Transverse colon (tissue), 4 donors: ENCODE measurements around the gene HPS6.

Source experiments
- POLR2AphosphoS5 ChIP-seq, 3 donors: sonication (generic); formaldehyde crosslinking; IDR thresholded peaks; one replicate each; pipeline ENCODE4 v1.6.1; 2016; ENCODE audit warnings: antibody characterized with exemption in 3 of 3
- TF ChIP-seq, protein P1 (sequence below), 5 experiments: fragments of 200-600 bp in 3 of 5; fragments of 450-650 bp in 2 of 5; sonication (generic) in 3 of 5; IDR thresholded peaks; 1 replicate in 2 of 5; 2 replicates in 3 of 5; pipeline ENCODE4 v1.5.1; 2016 to 2017; ENCODE audit warnings: antibody characterized with exemption in 5 of 5, inconsistent platforms in 3 of 5, mild to moderate bottlenecking in 2 of 5, moderate library complexity in 1 of 5

DNA sequence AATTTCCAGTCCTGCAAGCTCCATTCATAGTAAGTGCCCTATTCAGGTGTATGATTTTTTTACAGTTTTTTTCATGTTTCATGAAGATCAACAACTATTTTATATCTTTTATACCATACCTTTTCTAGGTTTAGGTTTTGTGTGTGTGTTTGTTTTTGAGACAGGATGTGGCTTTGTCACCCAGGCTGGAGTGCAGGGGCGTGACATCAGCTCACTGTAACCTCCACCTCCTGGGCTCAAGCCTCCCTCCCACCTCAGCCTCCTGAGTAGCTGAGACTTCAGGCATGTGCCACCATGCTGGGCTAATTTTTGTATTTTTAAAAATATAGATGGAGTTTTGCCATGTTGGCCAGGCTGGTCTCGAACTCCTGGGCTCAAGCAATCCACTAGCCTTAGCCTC is 44.2 kb upstream of the HPS6 start:
- TF ChIP-seq POLR2AphosphoS5 (IDR thresholded peaks at IDR 0.05), result no peak
- TF ChIP-seq, protein P1, sequence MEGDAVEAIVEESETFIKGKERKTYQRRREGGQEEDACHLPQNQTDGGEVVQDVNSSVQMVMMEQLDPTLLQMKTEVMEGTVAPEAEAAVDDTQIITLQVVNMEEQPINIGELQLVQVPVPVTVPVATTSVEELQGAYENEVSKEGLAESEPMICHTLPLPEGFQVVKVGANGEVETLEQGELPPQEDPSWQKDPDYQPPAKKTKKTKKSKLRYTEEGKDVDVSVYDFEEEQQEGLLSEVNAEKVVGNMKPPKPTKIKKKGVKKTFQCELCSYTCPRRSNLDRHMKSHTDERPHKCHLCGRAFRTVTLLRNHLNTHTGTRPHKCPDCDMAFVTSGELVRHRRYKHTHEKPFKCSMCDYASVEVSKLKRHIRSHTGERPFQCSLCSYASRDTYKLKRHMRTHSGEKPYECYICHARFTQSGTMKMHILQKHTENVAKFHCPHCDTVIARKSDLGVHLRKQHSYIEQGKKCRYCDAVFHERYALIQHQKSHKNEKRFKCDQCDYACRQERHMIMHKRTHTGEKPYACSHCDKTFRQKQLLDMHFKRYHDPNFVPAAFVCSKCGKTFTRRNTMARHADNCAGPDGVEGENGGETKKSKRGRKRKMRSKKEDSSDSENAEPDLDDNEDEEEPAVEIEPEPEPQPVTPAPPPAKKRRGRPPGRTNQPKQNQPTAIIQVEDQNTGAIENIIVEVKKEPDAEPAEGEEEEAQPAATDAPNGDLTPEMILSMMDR (IDR thresholded peaks at IDR 0.05), result no peak
